Ovary (tissue), 9 donors: ENCODE data around the gene RNPEPL1. TPM values are rescaled to one million over a fixed set of nuclear protein-coding genes. Genes with fewer than 3 reads are reported as not detected.

Experiments used
- DNase-seq, 5 donors: peaks; one replicate each; pipeline ENCODE4 v3.0.0-alpha.2; 2019 to 2020
- H3K27ac ChIP-seq, 2 donors: fragments of 200-600 bp; one replicate each; pipeline versions ENCODE4 v1.5.1 to v1.8.0; 2019 to 2022
- H3K27me3 ChIP-seq: fragments of 200-600 bp; one replicate; pipeline ENCODE4 v1.8.0; 2022
- H3K36me3 ChIP-seq: fragments of 200-600 bp; sonication (generic); one replicate; pipeline ENCODE4 v1.5.1; 2019
- H3K4me1 ChIP-seq: one replicate; pipeline ENCODE4 v1.8.1; 2013; ENCODE audit warnings: mild to moderate bottlenecking, moderate library complexity; ENCODE audit not compliant: insufficient read depth
- H3K4me3 ChIP-seq: fragments of 200-600 bp; sonication (generic); one replicate; pipeline ENCODE4 v1.5.1; 2017
- H3K9me3 ChIP-seq, 2 donors: fragments of 200-600 bp in 1 of 2; sonication (generic) in 1 of 2; one replicate each; pipeline versions ENCODE4 v1.5.1 to v1.8.1; 2013 to 2019; ENCODE audit warnings: mild to moderate bottlenecking in 1 of 2, moderate library complexity in 1 of 2
- CTCF ChIP-seq, 3 donors: fragments of 450-650 bp in 2 of 3; fragments of 200-600 bp in 1 of 3; IDR thresholded peaks; one replicate each; pipeline versions ENCODE4 v1.5.1 to v1.8.0; 2016 to 2022; ENCODE audit warnings: antibody characterized with exemption in 3 of 3, mild to moderate bottlenecking in 1 of 3
- EP300 ChIP-seq: sonication (generic); formaldehyde crosslinking; IDR thresholded peaks from one replicate; pipeline ENCODE4 v1.6.1; 2017; ENCODE audit warnings: antibody characterized with exemption
- POLR2A ChIP-seq: fragments of 450-650 bp; IDR thresholded peaks from one replicate; pipeline ENCODE4 v1.6.1; 2017; ENCODE audit warnings: antibody characterized with exemption, mild to moderate bottlenecking, moderate library complexity
- WGBS, 3 donors: extraction: QIAGEN DNeasy Blood & Tissue Kit in 1 of 3; methylation state at CpG; one replicate each; pipeline versions ENCODE4 v1.1.5 to v1.1.7; 2013 to 2017; 5-methylcytosine and 5-hydroxymethylcytosine counted together
- intact Hi-C, 4 donors: fragments of 100-400 bp; cut with DNase I; formaldehyde crosslinking; loops; one replicate each; pipeline versions ENCODE4 v1.11.0 to v1.15.1; 2022 to 2023
- polyA plus RNA-seq, 2 donors: library from polyadenylated mRNA; stranded (reverse); fragments of 200-250 nt in 1 of 2; fragments of 350-450 nt in 1 of 2; fragmentation: Illumina TruSeq in 1 of 2; extraction: RNeasy Lipid Tissue Mini Kit (QIAGEN cat#74804) in 1 of 2; gene quantifications; one replicate each; pipeline ENCODE4 v1.2.3, GENCODE V29; 2013 to 2014
- total RNA-seq, 7 donors: library from RNA; depleted of rRNA in 2 of 7; stranded (reverse); fragments of >200 nt in 2 of 7; fragmentation: NEBNext Ultra II Directional in 3 of 7; extraction: Animal tissue kit (Norgen Biotek cat#: 25700) in 3 of 7; gene quantifications; one replicate each; pipeline versions ENCODE4 v1.1.0 to v1.2.4, GENCODE V29; 2016 to 2023
- donor health status: DM: no; HTN: no; CAD: no; lungs with moderate emphysema.
- donor health status: DM: no; HTN: no; CAD: no.
- donor health status: Bipolar disorder and iron deficiency.
- donor health status: DM: yes; HTN: yes; CAD: no.
- donor health status: DM: no; HTN: no; CAD: no.
- donor health status: DM: yes; HTN: yes; CAD: no.

The RNPEPL1 gene
- total and polyA plus RNA-seq, 9 donors = 3.5 to 27.3 (median 23.2) TPM

GRCh38 chr2:240604939-240605716 lies 36.8 kb downstream of the RNPEPL1 start:
- intact Hi-C loops = no loop called here
- H3K27ac ChIP-seq = no peak overlapping the region
- peak overlapping the region; percentile 13 for H3K4me3 ChIP-seq
- no peaks in the 10 kb centered on the region for H3K27me3 ChIP-seq
- WGBS, 3 donors = 85 to 90% (median 89%) methylated on average over 19 of the region's 19 CpGs
- no peaks in the 10 kb centered on the region for H3K36me3 ChIP-seq
- no peaks in the 10 kb centered on the region for H3K9me3 ChIP-seq
- DNase-seq = peak in 3 of 5 donors; percentile 13 to 31 (median 14)
- TF ChIP-seq CTCF (IDR thresholded peaks at IDR 0.05) (no peak), POLR2A (no peak), EP300 (no peak)
- H3K4me1 ChIP-seq = no peaks in the 10 kb centered on the region

GRCh38 chr2:240605867-240606743 lies 37.8 kb downstream of the RNPEPL1 start:
- Histone ChIP-seq H3K36me3 (no peaks in the 10 kb centered on the region), H3K27ac (no peak overlapping the region), H3K4me3 (no peak overlapping the region), H3K9me3 (no peaks in the 10 kb centered on the region), H3K4me1 (no peaks in the 10 kb centered on the region), H3K27me3 (no peaks in the 10 kb centered on the region)
- intact Hi-C loops = no loop called here
- 78 to 80% (median 80%) methylated on average over 12 of the region's 12 CpGs for WGBS, 3 donors
- DNase-seq = peak in 3 of 5 donors; percentile 1 to 19 (median 7)
- TF ChIP-seq EP300 (no peak), CTCF (IDR thresholded peaks at IDR 0.05) (no peak), POLR2A (no peak)

GRCh38 chr2:240611601-240612210 lies 43.4 kb downstream of the RNPEPL1 start:
- Histone ChIP-seq H3K4me1 (no peaks in the 10 kb centered on the region), H3K27ac (no peak overlapping the region), H3K9me3 (no peaks in the 10 kb centered on the region), H3K4me3 (no peak overlapping the region), H3K27me3 (no peaks in the 10 kb centered on the region), H3K36me3 (no peaks in the 10 kb centered on the region)
- DNase-seq = peak in 2 of 5 donors; percentile 9 to 11
- intact Hi-C loops = loop anchor here in 1 of 4 donors (10.0 kb wide), 1 partner anchor 107 kb away; no protein-coding TSS in a partner anchor
- 91 to 96% (median 96%) methylated on average over 10 of the region's 10 CpGs for WGBS, 3 donors
- TF ChIP-seq EP300 (no peak), POLR2A (no peak)

GRCh38 chr2:240613781-240614180 lies 45.5 kb downstream of the RNPEPL1 start:
- DNase-seq = no peak
- TF ChIP-seq EP300 = no peak
- TF ChIP-seq CTCF (IDR thresholded peaks at IDR 0.05) = no peak
- TF ChIP-seq POLR2A = no peak
- 96% methylated on average over 4 of the region's 4 CpGs for WGBS, 3 donors

More at GRCh38 chr2:240613781-240614180, 45.5 kb downstream of the RNPEPL1 start:
- no peaks in the 10 kb centered on the region for H3K36me3 ChIP-seq
- no peak overlapping the region for H3K4me3 ChIP-seq
- intact Hi-C loops = loop anchor here in 1 of 4 donors (10.0 kb wide), 1 partner anchor 109 kb away; no protein-coding TSS in a partner anchor
- no peak overlapping the region for H3K27ac ChIP-seq
- no peaks in the 10 kb centered on the region for H3K27me3 ChIP-seq
- no peaks in the 10 kb centered on the region for H3K9me3 ChIP-seq
- H3K4me1 ChIP-seq = no peaks in the 10 kb centered on the region
